T follicular helper cell (primary cell): ENCODE results near the gene ADGRF5.
"Not testable (repeated sequence)": the region's sequence is repeated elsewhere in the genome, so short reads cannot be mapped to it uniquely, and the experiment has no call there.

Source experiments
- DNase-seq: peaks from one replicate; pipeline ENCODE4 v3.0.0-alpha.2; 2020; ENCODE audit warnings: low read depth

Gene ADGRF5

GRCh38 chr6:46891252-46891795, 30.4 kb downstream of the ADGRF5 start:
- DNase-seq, result no peak

GRCh38 chr6:46888578-46888977, 33.2 kb downstream of the ADGRF5 start:
- no peak for DNase-seq

GRCh38 chr6:46888031-46888430, 33.7 kb downstream of the ADGRF5 start:
- no peak for DNase-seq

- DNase-seq, result no peak
These were observed 39.1 kb downstream of the ADGRF5 start for GRCh38 chr6:46882645-46883044.

GRCh38 chr6:46879003-46879402, 42.7 kb downstream of the ADGRF5 start:
- no peak for DNase-seq

- DNase-seq, result no peak
These were observed 45.6 kb downstream of the ADGRF5 start for GRCh38 chr6:46876126-46876525.

- DNase-seq, result no peak
These were observed 54.3 kb downstream of the ADGRF5 start for GRCh38 chr6:46867411-46867810.

GRCh38 chr6:46865221-46865620, 56.5 kb downstream of the ADGRF5 start:
- DNase-seq, result no peak

- no peak for DNase-seq
These were observed 57.9 kb downstream of the ADGRF5 start for GRCh38 chr6:46863791-46864190.

GRCh38 chr6:46862381-46862780, 59.4 kb downstream of the ADGRF5 start:
- DNase-seq, result no peak

GRCh38 chr6:46855966-46856365, 65.8 kb downstream of the ADGRF5 start:
- not testable (repeated sequence) for DNase-seq

- DNase-seq, result not testable (repeated sequence)
These were observed 70.2 kb downstream of the ADGRF5 start for GRCh38 chr6:46851576-46851975.

- DNase-seq, result no peak
These were observed 70.9 kb downstream of the ADGRF5 start for GRCh38 chr6:46850792-46851191.

- DNase-seq, result no peak
These were observed 72.4 kb downstream of the ADGRF5 start for GRCh38 chr6:46849361-46849690.

- DNase-seq, result peak; percentile 9
These were observed 72.9 kb downstream of the ADGRF5 start for GRCh38 chr6:46848684-46849360.

GRCh38 chr6:46845126-46845525, 76.6 kb downstream of the ADGRF5 start:
- no peak for DNase-seq

GRCh38 chr6:46842252-46842846, 79.4 kb downstream of the ADGRF5 start:
- not testable (repeated sequence) for DNase-seq

- no peak for DNase-seq
These were observed 83.7 kb downstream of the ADGRF5 start for GRCh38 chr6:46838033-46838432.

GRCh38 chr6:46834991-46835390, 86.7 kb downstream of the ADGRF5 start:
- not testable (repeated sequence) for DNase-seq

- not testable (repeated sequence) for DNase-seq
These were observed 87.4 kb downstream of the ADGRF5 start for GRCh38 chr6:46834257-46834916.

GRCh38 chr6:46832816-46833215, 88.9 kb downstream of the ADGRF5 start:
- no peak for DNase-seq

- DNase-seq, result no peak
These were observed 92.8 kb downstream of the ADGRF5 start for GRCh38 chr6:46828939-46829338.

GRCh38 chr6:46821458-46821881, 100.3 kb downstream of the ADGRF5 start:
- DNase-seq, result no peak
